Adrenal gland (tissue), 12 donors: ENCODE measurements around the gene OSBPL10. TPM values are rescaled to one million over a fixed set of nuclear protein-coding genes. Genes with fewer than 3 reads are reported as not detected.

ENCODE experiments used
- DNase-seq, 7 donors: peaks; one replicate each; pipeline ENCODE4 v3.0.0-alpha.2; 2019 to 2020
- H3K27ac ChIP-seq, 5 donors: fragments of 200-600 bp; sonication (generic) in 4 of 5; 1 replicate in 3 of 5; 2 replicates in 2 of 5; pipeline versions ENCODE4 v1.5.1 to v1.8.0; 2016 to 2020; ENCODE audit warnings: mild to moderate bottlenecking in 1 of 5
- H3K27me3 ChIP-seq: fragments of 200-600 bp; 2 replicates; pipeline ENCODE4 v1.8.0; 2021
- H3K36me3 ChIP-seq, 2 donors: fragments of 200-600 bp; replicated peaks in 1 of 2; 1 replicate in 1 of 2; 2 replicates in 1 of 2; pipeline versions ENCODE4 v1.5.1 to v1.8.0; 2018 to 2022
- H3K4me1 ChIP-seq, 2 donors: fragments of 200-600 bp; replicated peaks in 1 of 2; 1 replicate in 1 of 2; 2 replicates in 1 of 2; pipeline versions ENCODE4 v1.5.1 to v1.8.0; 2018 to 2021
- H3K4me3 ChIP-seq, 4 donors: fragments of 200-600 bp; sonication (generic) in 3 of 4; one replicate each; pipeline ENCODE4 v1.5.1; 2016 to 2018
- H3K9me3 ChIP-seq, 3 donors: fragments of 200-600 bp; sonication (generic) in 1 of 3; replicated peaks in 1 of 3; 1 replicate in 2 of 3; 2 replicates in 1 of 3; pipeline versions ENCODE4 v1.5.1 to v1.8.0; 2016 to 2021
- POLR2A ChIP-seq, 2 donors: fragments of 450-650 bp; IDR thresholded peaks; one replicate each; pipeline ENCODE4 v1.6.1; 2017; ENCODE audit warnings: antibody characterized with exemption in 2 of 2, mild to moderate bottlenecking in 2 of 2, moderate library complexity in 1 of 2
- WGBS, 4 donors: extraction: QIAGEN DNeasy Blood & Tissue Kit in 2 of 4; methylation state at CpG; one replicate each; pipeline versions ENCODE4 v1.1.5 to v1.1.7; 2013 to 2017; 5-methylcytosine and 5-hydroxymethylcytosine counted together
- intact Hi-C, 2 donors: fragments of 100-400 bp; cut with DNase I; formaldehyde crosslinking; loops; one replicate each; pipeline versions ENCODE4 v1.14.1 to v1.15.0; 2022 to 2023
- polyA plus RNA-seq, 3 donors: library from polyadenylated mRNA; stranded (reverse); fragments of 200-250 nt in 2 of 3; fragments of 350-450 nt in 1 of 3; fragmentation: Illumina TruSeq in 1 of 3; extraction: RNeasy Lipid Tissue Mini Kit (QIAGEN cat#74804) in 1 of 3; gene quantifications; one replicate each; pipeline ENCODE4 v1.2.3, GENCODE V29; 2013 to 2014
- total RNA-seq, 9 donors: library from RNA; depleted of rRNA in 4 of 9; stranded (reverse); fragments of >200 nt in 4 of 9; fragments of 120-200 nt in 1 of 9; fragmentation: NEBNext Ultra II Directional in 1 of 9; extraction: Animal tissue kit (Norgen Biotek cat#: 25700) in 1 of 9; gene quantifications; one replicate each; pipeline versions ENCODE4 v1.1.0 to v1.2.4, GENCODE V29; 2013 to 2023
- TF ChIP-seq, protein P1 (sequence below), 6 experiments: fragments of 450-650 bp in 4 of 6; fragments of 200-600 bp in 2 of 6; sonication (generic) in 1 of 6; IDR thresholded peaks; 1 replicate in 5 of 6; 2 replicates in 1 of 6; pipeline versions ENCODE4 v1.5.1 to v1.8.0; 2016 to 2021; ENCODE audit warnings: antibody characterized with exemption in 6 of 6, mild to moderate bottlenecking in 2 of 6, moderate library complexity in 1 of 6
- donor health status: healthy with polysubstance abuse.
- donor health status: Bipolar disorder and iron deficiency.
- donor health status: DM: yes; HTN: yes; CAD: no.
- donor health status: DM: no; HTN: no; CAD: no.
- donor health status: DM: no; HTN: no; CAD: no.
- donor health status: DM: yes; HTN: yes; CAD: no.

OSBPL10 gene
- total and polyA plus RNA-seq, 12 donors = 2.0 to 55.6 (median 9.4) TPM

DNA sequence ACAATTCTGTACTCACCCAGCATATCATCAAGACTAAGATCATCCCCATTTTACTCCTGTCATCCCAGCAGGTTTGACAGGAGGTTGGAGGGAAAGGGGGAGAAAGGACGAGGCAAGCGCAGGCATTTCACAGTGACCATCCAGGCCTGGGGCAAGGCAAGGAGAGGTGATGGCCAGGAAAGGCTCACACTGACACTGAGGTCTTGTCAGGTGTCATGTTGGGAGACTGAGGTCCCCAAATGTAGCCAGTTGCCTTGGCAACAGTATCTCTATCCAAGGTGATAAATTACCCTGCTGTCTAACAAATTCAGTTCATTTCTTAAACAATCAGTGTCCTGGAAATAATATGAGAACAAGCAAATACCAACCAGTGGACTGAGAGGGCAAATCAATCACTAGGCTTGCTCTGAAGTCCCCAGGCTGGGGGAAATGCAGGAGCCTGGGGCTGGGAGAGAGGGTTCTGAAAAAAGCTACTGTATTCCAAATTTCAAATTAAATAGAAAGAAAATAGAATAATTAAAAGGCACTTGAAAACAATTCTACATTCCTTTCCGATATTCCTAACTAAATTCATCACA, 172.8 kb downstream of the OSBPL10 start:
- H3K27me3 ChIP-seq = no peaks in the 10 kb centered on the region
- no peak for DNase-seq
- H3K9me3 ChIP-seq = no peaks in the 10 kb centered on the region
- no peak for TF ChIP-seq POLR2A (IDR thresholded peaks at IDR 0.05)
- TF ChIP-seq, protein P1, sequence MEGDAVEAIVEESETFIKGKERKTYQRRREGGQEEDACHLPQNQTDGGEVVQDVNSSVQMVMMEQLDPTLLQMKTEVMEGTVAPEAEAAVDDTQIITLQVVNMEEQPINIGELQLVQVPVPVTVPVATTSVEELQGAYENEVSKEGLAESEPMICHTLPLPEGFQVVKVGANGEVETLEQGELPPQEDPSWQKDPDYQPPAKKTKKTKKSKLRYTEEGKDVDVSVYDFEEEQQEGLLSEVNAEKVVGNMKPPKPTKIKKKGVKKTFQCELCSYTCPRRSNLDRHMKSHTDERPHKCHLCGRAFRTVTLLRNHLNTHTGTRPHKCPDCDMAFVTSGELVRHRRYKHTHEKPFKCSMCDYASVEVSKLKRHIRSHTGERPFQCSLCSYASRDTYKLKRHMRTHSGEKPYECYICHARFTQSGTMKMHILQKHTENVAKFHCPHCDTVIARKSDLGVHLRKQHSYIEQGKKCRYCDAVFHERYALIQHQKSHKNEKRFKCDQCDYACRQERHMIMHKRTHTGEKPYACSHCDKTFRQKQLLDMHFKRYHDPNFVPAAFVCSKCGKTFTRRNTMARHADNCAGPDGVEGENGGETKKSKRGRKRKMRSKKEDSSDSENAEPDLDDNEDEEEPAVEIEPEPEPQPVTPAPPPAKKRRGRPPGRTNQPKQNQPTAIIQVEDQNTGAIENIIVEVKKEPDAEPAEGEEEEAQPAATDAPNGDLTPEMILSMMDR (IDR thresholded peaks at IDR 0.05) = no peak
- intact Hi-C loops = no loop called here
- no peaks in the 10 kb centered on the region for H3K4me1 ChIP-seq
- no peaks in the 10 kb centered on the region for H3K36me3 ChIP-seq
- H3K4me3 ChIP-seq = no peak overlapping the region
- H3K27ac ChIP-seq = no peak overlapping the region
- 86 to 97% (median 93%) methylated on average over 2 to 3 of the region's 3 CpGs for WGBS, 4 donors

DNA sequence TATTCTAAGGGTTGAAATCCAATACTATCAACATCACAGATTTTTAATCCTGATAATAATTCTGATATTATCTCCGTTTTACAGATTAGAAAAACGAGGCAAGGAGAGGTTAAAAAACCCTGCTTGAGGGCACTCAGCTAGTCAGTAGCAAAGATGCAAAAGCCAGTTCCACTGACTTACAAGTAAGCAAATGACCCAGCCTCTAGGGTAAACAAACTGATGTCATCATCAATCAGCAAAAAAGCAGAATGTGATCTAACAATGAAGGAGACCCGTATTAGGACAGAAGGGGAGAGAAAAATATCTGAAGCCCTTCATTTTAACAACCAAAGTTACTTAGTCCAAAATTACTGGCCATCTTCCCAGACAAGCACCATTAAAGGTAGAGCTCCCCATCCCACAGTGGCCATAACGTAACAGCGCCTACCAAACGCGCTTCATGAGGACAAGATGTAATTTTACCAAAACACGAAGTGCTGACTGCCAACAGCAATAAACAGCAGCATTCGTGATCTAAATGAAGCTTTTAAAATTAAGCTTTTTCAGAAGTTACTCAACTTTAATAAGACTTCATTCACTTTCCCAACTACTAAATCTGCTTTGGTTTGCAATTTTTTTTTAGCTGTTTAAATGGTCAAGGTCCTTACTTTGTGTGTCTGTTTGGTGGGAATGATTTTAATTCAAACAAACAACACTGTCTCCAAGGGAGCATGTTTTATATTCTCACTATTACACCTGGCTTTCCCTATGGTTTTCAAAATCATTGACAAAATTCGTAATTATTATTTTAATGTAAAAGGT, 176.6 kb downstream of the OSBPL10 start:
- Histone ChIP-seq H3K4me1 (no peaks in the 10 kb centered on the region), H3K27me3 (no peaks in the 10 kb centered on the region), H3K27ac (no peak overlapping the region), H3K9me3 (no peaks in the 10 kb centered on the region), H3K4me3 (no peak overlapping the region), H3K36me3 (no peaks in the 10 kb centered on the region)
- intact Hi-C loops = no loop called here
- 72 to 81% (median 75%) methylated on average over 10 of the region's 10 CpGs for WGBS, 4 donors
- TF ChIP-seq POLR2A (IDR thresholded peaks at IDR 0.05) = no peak
- TF ChIP-seq, protein P1 (IDR thresholded peaks at IDR 0.05) = no peak
- DNase-seq = no peak

DNA sequence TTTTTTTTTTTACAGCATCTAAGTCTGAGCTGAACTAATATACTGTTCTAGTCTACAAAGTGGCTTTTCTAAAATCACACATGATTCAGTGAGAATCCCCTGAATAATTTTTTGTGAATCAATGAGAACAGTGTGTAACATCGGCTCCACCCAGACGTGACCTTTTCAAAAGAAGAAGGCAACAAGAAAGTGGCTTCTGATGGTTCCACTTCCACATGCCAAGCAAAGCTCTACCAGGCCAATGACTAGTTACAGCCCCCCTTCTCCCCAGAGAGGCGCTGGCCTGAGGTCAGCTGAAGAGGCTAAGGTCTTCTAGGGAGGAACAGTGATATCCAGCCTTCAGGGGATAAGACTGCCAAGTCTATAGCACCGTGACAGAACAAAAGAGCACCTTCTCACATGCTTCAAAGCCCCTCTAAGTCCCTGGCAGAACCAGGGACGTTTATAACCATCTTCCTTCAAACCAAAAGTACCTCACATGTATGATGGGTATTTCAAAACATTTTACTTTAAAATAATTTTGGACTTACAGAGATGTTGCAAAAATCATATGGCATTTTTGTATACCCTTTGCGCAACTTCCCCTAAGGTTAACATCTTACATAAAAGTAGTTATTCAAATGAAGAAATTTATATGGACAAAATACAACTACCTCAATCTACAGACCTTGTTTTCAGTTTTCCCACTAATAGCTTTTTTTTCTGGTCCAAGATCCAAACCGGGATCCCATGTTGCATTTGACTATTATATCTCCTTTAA, 177.9 kb downstream of the OSBPL10 start:
- no peaks in the 10 kb centered on the region for H3K36me3 ChIP-seq
- H3K27me3 ChIP-seq = no peaks in the 10 kb centered on the region
- no peaks in the 10 kb centered on the region for H3K9me3 ChIP-seq
- 81 to 84% (median 82%) methylated on average over 7 of the region's 7 CpGs for WGBS, 4 donors
- DNase-seq = no peak
- H3K27ac ChIP-seq = no peak overlapping the region
- H3K4me1 ChIP-seq = no peaks in the 10 kb centered on the region
- intact Hi-C loops = no loop called here
- no peak overlapping the region for H3K4me3 ChIP-seq
- TF ChIP-seq POLR2A (IDR thresholded peaks at IDR 0.05) = no peak
- TF ChIP-seq, protein P1 (IDR thresholded peaks at IDR 0.05) = no peak

DNA sequence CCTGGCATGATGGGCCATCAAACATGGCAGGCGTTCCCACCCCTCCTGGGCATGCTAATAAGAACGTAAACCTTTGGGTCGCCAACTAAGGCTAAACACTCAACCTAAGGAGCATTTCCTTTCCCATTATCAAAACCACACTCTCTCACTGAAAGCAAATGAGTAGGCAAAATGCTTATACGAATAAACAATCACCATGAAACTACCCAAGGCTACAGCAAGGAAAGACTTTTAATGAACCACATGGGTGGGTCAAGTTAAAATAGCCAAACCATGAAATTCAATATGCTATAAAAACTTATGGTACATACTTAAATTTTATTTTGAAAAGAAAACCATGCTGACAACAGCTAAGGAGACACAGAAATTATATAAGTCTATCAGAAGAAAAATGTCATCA, 180.6 kb downstream of the OSBPL10 start:
- intact Hi-C loops = no loop called here
- H3K27me3 ChIP-seq = no peaks in the 10 kb centered on the region
- 96 to 97% (median 97%) methylated on average over 4 of the region's 4 CpGs for WGBS, 4 donors
- no peak for DNase-seq
- H3K36me3 ChIP-seq = no peaks in the 10 kb centered on the region
- H3K4me1 ChIP-seq = no peaks in the 10 kb centered on the region
- TF ChIP-seq, protein P1 (IDR thresholded peaks at IDR 0.05) = no peak
- TF ChIP-seq POLR2A (IDR thresholded peaks at IDR 0.05) = no peak
- H3K4me3 ChIP-seq = no peak overlapping the region
- H3K9me3 ChIP-seq = no peaks in the 10 kb centered on the region
- no peak overlapping the region for H3K27ac ChIP-seq
